ENCODE results near the gene RCE1. TPM values are rescaled to one million over a fixed set of nuclear protein-coding genes. Genes with fewer than 3 reads are reported as not detected.

RCE1 gene
- total RNA-seq, 1 donor from 2014 or later: 25.5 TPM

DNA sequence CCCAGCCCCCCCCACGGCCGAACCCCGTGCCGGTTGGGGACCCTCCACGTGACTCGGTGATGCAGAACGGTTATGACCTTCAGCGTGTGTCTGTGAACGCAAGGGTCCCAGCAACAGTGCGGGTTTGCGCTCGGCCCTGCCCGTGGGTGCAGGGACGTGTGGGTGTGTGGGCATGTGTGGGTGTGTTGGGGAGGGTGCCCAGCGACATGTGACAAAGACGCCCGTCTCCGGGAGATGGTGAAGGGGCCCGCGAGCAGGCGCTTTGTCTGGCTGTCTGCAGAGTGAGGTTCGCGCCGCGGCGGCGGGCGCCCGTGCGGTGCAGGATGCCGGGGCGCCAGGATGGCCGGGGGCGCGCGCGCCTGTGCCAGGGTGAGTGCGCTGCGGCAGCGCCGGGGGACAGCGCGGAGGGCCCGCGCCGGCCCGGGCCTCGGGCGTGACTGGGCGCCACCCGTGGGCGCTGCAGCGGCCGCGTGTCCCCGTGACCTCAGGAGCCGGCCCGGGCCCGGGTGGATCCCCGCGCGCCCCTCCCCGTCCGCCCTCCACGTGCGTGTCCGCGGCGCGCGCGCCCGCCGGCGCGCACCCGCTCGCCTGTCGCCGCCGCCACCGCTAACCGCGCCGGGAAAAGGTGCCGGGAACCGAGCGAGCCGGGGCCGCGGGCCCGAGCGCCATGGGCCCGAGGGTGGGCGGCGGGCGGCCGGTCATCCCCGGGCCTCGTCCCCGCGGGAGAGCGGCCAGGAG, 13.4 kb downstream of the RCE1 start, which contains the start of gene LRFN4:
Gene LRFN4, plus strand, starts transcription at position 569 of the 738 bp plus-strand sequence. CDS start 681 bp downstream, outside the sequence.
- intact Hi-C loops (cut with micrococcal nuclease): loop anchor here (1.0 kb wide), 2 partner anchors 13 to 102 kb away; partner anchors contain the start of genes PC and RCE1

GRCh38 chr11:66857234-66857926, 14.1 kb downstream of the RCE1 start:
- intact Hi-C loops (cut with micrococcal nuclease): no loop called here

GRCh38 chr11:66857927-66858185, 14.6 kb downstream of the RCE1 start:
- intact Hi-C loops (cut with micrococcal nuclease): no loop called here

DNA sequence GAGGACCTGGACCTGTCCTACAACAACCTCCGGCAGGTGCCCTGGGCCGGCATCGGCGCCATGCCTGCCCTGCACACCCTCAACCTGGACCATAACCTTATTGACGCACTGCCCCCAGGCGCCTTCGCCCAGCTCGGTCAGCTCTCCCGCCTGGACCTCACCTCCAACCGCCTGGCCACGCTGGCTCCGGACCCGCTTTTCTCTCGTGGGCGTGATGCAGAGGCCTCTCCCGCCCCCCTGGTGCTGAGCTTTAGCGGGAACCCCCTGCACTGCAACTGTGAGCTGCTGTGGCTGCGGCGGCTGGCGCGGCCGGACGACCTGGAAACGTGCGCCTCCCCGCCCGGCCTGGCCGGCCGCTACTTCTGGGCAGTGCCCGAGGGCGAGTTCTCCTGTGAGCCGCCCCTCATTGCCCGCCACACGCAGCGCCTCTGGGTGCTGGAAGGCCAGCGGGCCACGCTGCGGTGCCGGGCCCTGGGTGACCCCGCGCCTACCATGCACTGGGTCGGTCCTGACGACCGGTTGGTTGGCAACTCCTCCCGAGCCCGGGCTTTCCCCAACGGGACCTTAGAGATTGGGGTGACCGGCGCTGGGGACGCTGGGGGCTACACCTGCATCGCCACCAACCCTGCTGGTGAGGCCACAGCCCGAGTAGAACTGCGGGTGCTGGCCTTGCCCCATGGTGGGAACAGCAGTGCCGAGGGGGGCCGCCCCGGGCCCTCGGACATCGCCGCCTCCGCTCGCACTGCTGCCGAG, 15.1 kb downstream of the RCE1 start:
- intact Hi-C loops (cut with micrococcal nuclease): no loop called here

DNA sequence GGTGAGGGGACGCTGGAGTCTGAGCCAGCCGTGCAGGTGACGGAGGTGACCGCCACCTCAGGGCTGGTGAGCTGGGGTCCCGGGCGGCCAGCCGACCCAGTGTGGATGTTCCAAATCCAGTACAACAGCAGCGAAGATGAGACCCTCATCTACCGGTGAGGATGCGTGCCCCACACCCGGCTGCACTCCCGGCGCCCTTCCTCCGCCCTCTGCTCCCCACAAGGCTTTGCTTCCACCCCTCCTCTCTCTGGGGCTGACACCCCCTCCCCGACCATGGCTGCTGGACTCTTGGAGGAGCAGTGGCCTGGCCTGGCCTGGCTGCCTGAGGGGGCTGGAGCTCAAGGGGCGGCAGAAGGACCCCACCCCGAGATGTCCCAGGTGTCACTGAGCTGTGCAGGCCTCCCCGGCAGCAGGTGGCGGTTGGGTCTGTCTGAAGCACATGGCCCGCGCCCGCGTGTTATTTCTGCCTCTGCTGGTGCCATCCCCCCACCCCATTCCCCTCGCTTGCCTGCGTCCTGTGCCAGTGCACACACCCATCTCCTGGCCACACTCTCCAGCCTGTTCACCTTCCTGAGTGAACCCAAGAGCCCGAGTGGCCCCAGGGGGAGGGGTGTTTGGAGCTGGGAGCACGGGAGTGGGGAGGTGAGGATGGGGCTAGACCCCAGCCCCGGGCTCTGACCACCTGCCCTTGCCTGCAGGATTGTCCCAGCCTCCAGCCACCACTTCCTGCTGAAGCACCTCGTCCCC, 15.9 kb downstream of the RCE1 start:
- intact Hi-C loops (cut with micrococcal nuclease): no loop called here

- intact Hi-C loops (cut with micrococcal nuclease): no loop called here
Observed at GRCh38 chr11:66859686-66860448, 16.6 kb downstream of the RCE1 start.

- intact Hi-C loops (cut with micrococcal nuclease): no loop called here
Observed at GRCh38 chr11:66860449-66860831, 17.2 kb downstream of the RCE1 start.

GRCh38 chr11:66861038-66861773, 18.0 kb downstream of the RCE1 start:
- intact Hi-C loops (cut with micrococcal nuclease): no loop called here

DNA sequence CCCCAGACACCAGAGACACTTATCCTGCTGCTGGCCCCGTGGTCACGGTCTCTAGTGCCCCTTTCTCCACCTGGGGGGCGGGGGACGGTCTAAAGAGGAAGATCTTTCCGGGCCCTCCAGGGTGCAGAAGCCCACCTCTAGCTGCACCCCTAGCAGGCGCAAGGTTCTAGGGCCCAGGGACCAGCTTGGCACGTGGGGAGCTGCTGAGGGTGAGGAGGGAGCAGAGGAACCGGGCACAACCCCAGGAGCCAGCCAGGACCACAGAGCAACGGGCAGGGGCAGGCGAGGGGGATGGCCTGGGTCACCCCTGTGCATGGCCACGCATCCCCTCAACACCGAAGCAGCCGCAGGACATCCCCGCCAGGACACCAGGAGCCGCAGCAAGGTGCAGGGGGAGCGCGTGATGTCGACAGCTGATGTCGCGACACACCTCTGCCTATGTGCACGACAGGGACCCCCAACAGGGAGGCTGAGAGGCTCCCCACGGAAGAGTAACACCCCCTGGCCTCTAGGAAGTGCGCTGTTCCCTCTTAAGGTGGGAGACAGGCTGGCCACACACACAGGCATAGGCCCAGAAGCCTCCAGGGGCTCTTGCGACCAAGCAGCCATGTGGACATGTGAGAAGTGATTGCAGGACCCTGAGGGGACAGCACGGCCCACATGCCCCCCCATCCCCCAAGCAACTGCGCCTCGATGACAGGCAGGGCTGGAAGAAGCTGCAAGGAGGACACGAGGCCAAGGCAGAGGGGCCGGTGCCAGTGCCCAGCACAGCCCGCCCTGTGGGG, 18.7 kb downstream of the RCE1 start:
- intact Hi-C loops (cut with micrococcal nuclease): no loop called here

DNA sequence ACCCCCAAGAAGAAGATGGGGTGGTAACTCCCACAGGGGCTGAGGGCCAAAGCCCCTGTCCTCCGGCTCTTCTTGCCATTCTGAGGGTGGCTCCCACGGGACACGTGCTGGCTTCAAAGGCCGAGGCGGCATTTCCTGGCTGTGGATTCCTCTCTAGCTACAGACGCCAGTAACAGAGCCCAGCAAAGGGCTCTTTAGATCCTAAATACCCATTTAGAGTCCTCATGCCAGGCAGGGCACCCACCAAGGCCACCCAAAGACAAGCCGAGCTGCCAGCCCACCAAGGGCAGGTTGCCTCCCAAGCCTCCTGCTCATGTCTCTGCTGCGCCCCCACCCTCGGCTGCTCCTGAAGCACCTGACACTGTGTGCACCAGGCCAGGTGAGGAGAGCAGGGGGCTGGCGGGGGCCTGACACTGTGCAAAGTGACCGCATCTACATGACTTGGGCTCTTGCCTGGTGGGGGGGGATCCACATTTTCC, 19.4 kb downstream of the RCE1 start:
- intact Hi-C loops (cut with micrococcal nuclease): no loop called here

DNA sequence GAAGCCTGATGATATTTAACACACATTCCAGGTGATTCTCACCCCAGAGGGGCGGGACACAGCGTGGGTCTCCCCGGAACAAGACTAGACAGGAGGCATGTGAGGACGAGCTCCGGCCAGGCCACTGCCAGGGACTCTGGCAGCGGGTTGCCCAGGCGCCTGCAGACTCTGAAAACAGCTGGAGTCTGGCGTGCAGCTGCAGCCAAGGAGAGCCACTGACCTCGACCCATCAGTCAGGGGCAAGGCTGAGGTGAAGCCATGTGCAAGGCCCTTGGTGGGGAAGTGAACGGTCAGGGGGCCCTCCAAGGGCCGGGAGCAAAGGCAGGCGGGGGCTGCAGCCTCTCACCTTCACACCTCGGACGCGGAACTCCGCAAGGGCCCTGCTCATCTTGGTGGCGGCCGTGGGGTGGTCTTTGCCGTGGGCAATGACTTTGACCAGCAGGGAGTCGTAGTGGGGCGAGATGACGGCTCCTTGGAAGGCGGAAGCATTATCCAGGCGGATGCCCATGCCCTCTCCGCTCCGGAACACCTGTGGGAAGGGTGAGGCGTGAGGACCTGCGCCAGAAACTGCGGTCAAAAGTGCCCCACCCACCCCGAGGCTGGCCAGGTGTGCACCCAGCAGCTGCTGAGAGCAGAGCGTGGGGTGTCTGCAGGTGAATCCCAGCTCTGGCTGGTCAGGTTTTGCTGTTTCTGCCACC, 20.3 kb downstream of the RCE1 start:
- intact Hi-C loops (cut with micrococcal nuclease): no loop called here

- intact Hi-C loops (cut with micrococcal nuclease): no loop called here
Observed at GRCh38 chr11:66864172-66864901, 21.1 kb downstream of the RCE1 start.

DNA sequence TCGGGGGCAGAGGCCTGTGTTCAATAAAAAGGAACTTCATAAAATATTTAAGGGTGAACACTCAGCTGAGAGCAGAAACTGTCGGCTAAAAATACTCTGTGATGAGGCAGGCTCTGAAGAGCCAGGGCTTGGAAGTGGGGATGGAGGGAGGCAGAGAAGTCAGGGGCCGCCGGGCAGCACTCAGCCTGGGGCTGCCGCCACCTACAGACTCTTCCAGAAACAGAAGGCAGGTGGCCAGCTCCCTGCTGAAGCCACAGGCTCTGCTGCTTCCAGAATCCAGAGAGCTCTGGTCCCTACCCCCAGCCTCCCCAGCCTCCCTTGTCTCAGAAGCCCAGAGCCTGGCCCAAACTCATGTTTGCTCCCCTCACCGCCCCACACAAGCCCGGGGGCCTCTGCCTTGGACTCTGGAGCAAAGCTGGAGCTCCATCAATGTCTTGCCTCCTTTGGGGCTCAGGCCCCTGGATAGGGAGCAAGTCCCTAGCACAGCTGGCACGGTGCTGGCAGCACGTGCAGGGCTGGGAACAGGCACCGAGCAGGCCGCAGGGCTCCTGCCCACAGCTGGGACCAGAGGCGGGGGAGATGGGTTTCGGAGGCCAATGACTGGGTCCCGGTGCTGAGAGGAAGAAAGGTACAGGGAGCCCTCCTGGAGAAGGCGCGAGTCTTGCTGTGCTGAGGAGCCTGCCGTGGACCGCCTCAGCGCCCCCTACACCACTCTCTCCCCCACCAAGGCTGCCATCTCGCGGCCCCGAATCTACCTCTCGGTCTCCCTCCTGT, 21.9 kb downstream of the RCE1 start:
- intact Hi-C loops (cut with micrococcal nuclease): no loop called here

DNA sequence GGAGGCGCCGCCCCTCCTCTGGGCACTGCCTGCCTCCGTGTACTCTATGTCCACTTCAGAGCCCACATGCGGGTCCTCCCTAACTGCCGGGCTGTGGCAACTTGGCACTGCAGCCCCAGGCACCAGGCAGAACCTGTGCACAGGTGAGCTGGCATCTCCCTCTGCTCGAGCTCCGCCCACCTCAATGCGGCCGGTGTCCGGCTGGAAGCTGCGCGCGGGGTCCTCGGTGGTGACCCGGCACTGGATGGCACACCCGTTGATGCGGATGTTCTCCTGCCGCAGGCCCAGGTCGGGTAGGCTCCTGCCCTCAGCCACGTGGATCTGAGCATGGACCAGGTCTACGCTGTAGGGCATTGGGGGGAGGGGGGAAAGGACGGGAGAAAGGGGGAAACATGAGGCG, 22.8 kb downstream of the RCE1 start:
- intact Hi-C loops (cut with micrococcal nuclease): no loop called here

- intact Hi-C loops (cut with micrococcal nuclease): no loop called here
Observed at GRCh38 chr11:66866511-66866986, 23.3 kb downstream of the RCE1 start.

DNA sequence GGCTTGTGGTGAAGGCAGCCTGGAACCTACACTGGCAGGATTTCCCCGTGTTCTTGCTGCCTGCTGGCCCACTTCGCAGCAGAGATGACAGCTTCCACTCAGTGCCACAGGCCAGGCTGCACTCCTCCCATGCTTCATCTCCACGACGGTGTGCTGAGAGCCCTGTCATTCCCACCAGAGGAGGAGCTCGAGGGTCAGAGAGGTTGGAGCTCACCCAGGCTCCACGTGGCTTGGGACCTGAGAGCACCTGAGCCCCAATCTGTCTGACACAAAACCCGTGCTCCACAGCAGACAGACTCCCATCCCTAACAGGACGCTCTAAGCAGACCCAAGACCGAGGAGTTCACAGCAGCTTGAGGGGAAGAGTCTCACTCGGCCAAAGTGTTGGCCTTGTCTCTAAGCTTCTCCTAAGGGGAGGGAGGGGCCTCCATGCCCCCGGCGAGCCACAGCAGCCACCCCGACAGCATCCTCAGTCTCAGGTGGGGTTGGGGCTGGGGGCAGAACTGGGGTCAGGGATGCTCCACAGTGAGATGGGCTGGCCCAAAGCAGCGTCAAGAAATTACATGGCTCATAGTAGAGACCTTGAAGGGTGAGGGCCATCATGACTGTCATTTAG, 24.3 kb downstream of the RCE1 start:
- intact Hi-C loops (cut with micrococcal nuclease): no loop called here
